SK-N-SH treated with all-trans-retinoic acid at 6 μM for 48 hours (cell line): ENCODE results near the gene DDX24.

Source experiments
- ATAC-seq: fragments of 200-7000 bp; cut with Tn5 transposase; 3 replicates; pipeline ENCODE4 v1.9.1; 2020; ENCODE audit warnings: mild to moderate bottlenecking, moderate library complexity
- ARNTL ChIP-seq: fragments of 450-650 bp; formaldehyde crosslinking; IDR thresholded peaks from 2 replicates; pipeline ENCODE4 v1.5.0; 2020; ENCODE audit warnings: low read depth, mild to moderate bottlenecking, moderate library complexity, borderline replicate concordance
- BACH2 ChIP-seq: fragments of 250-450 bp; sonication (Bioruptor Pico); IDR thresholded peaks from 2 replicates; pipeline ENCODE4 v1.9.0; 2021; ENCODE audit warnings: mild to moderate bottlenecking, borderline replicate concordance
- CREB5 ChIP-seq: fragments of 250-450 bp; sonication (Bioruptor Pico); IDR thresholded peaks from 2 replicates; pipeline ENCODE4 v1.5.1; 2020; ENCODE audit warnings: low read depth, mild to moderate bottlenecking, moderate library complexity
- CSDC2 ChIP-seq: fragments of 250-450 bp; sonication (Bioruptor Pico); IDR thresholded peaks from 2 replicates; pipeline ENCODE4 v1.5.0; 2020; ENCODE audit warnings: mild to moderate bottlenecking, moderate library complexity
- ESRRG ChIP-seq: fragments of 250-450 bp; sonication (Bioruptor Pico); IDR thresholded peaks from 2 replicates; pipeline ENCODE4 v1.6.1; 2021; ENCODE audit warnings: mild to moderate bottlenecking
- GLIS3 ChIP-seq: fragments of 250-450 bp; sonication (Bioruptor Pico); IDR thresholded peaks from 2 replicates; pipeline ENCODE4 v1.5.0; 2020; ENCODE audit warnings: mild to moderate bottlenecking, moderate library complexity
- ISL1 ChIP-seq: fragments of 250-450 bp; sonication (Bioruptor Pico); IDR thresholded peaks from 2 replicates; pipeline ENCODE4 v2.1.2; 2022; ENCODE audit warnings: mild to moderate bottlenecking, moderate library complexity
- PATZ1 ChIP-seq: fragments of 250-450 bp; sonication (Bioruptor Pico); IDR thresholded peaks from 2 replicates; pipeline ENCODE4 v1.8.0; 2020; ENCODE audit warnings: mild to moderate bottlenecking, moderate library complexity, borderline replicate concordance
- PPARA ChIP-seq: fragments of 250-450 bp; sonication (Bioruptor Pico); IDR thresholded peaks from 2 replicates; pipeline ENCODE4 v1.5.0; 2020; ENCODE audit warnings: mild to moderate bottlenecking, borderline replicate concordance
- RARB ChIP-seq: fragments of 250-450 bp; sonication (Bioruptor Pico); IDR thresholded peaks from 2 replicates; pipeline ENCODE4 v1.8.0; 2021; ENCODE audit warnings: mild to moderate bottlenecking, moderate library complexity
- SNAI2 ChIP-seq: fragments of 250-450 bp; sonication (Bioruptor Pico); IDR thresholded peaks from 2 replicates; pipeline ENCODE4 v1.5.0; 2020; ENCODE audit warnings: mild to moderate bottlenecking, moderate library complexity
- TCF4 ChIP-seq: fragments of 250-450 bp; sonication (Bioruptor Pico); IDR thresholded peaks from 2 replicates; pipeline ENCODE4 v1.8.0; 2021; ENCODE audit warnings: mild to moderate bottlenecking, moderate library complexity, borderline replicate concordance
- TSHZ2 ChIP-seq: fragments of 250-450 bp; sonication (Bioruptor Pico); IDR thresholded peaks from 2 replicates; pipeline ENCODE4 v1.5.0; 2020; ENCODE audit warnings: mild to moderate bottlenecking, moderate library complexity
- ZFP30 ChIP-seq: fragments of 450-650 bp; formaldehyde crosslinking; IDR thresholded peaks from 2 replicates; pipeline ENCODE4 v1.5.0; 2022; ENCODE audit warnings: mild to moderate bottlenecking, moderate library complexity
- ZNF565 ChIP-seq: fragments of 450-650 bp; formaldehyde crosslinking; conservative IDR thresholded peaks from 2 replicates; pipeline ENCODE4 v1.5.0; 2020; ENCODE audit warnings: low read depth, mild to moderate bottlenecking, moderate library complexity
- ZNF70 ChIP-seq: fragments of 450-650 bp; formaldehyde crosslinking; IDR thresholded peaks from 2 replicates; pipeline ENCODE4 v1.5.0; 2020; ENCODE audit warnings: mild to moderate bottlenecking, moderate library complexity
- ZNF8 ChIP-seq: fragments of 450-650 bp; formaldehyde crosslinking; IDR thresholded peaks from 2 replicates; pipeline ENCODE4 v1.5.0; 2020; ENCODE audit warnings: mild to moderate bottlenecking, moderate library complexity
- TF ChIP-seq, protein P1 (sequence below): fragments of 250-450 bp; sonication (Bioruptor Pico); IDR thresholded peaks from 2 replicates; pipeline ENCODE4 v1.5.1; 2021; ENCODE audit warnings: mild to moderate bottlenecking, moderate library complexity
- TF ChIP-seq, protein P2 (sequence below): fragments of 250-450 bp; sonication (Bioruptor Pico); IDR thresholded peaks from 2 replicates; pipeline ENCODE4 v1.8.0; 2021; ENCODE audit warnings: low read depth, mild to moderate bottlenecking, moderate library complexity, borderline replicate concordance

DDX24 gene

GRCh38 chr14:94122438-94122837 is 41.4 kb upstream of the DDX24 start:
- no peak for TF ChIP-seq PPARA (CRISPR knock-in tag)
- no peak for TF ChIP-seq CSDC2 (CRISPR knock-in tag)
- TF ChIP-seq GLIS3 (CRISPR knock-in tag): no peak
- TF ChIP-seq ZNF8: no peak
- ATAC-seq: no peak

GRCh38 chr14:94121485-94121884 is 40.5 kb upstream of the DDX24 start:
- TF ChIP-seq TCF4 (CRISPR knock-in tag): no peak
- no peak for TF ChIP-seq TSHZ2 (CRISPR knock-in tag)
- no peak for TF ChIP-seq ESRRG
- no peak for TF ChIP-seq ISL1 (CRISPR knock-in tag)
- TF ChIP-seq ZNF70 (CRISPR knock-in tag): no peak
- TF ChIP-seq CREB5 (CRISPR knock-in tag): no peak
- no peak for TF ChIP-seq ZNF565
- no peak for TF ChIP-seq BACH2 (CRISPR knock-in tag)
- TF ChIP-seq ZNF8: no peak
- TF ChIP-seq ZFP30: no peak
- no peak for TF ChIP-seq PPARA (CRISPR knock-in tag)
- TF ChIP-seq, protein P1, sequence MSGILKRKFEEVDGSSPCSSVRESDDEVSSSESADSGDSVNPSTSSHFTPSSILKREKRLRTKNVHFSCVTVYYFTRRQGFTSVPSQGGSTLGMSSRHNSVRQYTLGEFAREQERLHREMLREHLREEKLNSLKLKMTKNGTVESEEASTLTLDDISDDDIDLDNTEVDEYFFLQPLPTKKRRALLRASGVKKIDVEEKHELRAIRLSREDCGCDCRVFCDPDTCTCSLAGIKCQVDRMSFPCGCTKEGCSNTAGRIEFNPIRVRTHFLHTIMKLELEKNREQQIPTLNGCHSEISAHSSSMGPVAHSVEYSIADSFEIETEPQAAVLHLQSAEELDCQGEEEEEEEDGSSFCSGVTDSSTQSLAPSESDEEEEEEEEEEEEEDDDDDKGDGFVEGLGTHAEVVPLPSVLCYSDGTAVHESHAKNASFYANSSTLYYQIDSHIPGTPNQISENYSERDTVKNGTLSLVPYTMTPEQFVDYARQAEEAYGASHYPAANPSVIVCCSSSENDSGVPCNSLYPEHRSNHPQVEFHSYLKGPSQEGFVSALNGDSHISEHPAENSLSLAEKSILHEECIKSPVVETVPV (CRISPR knock-in tag): no peak
- no peak for TF ChIP-seq SNAI2 (CRISPR knock-in tag)
- TF ChIP-seq, protein P2, sequence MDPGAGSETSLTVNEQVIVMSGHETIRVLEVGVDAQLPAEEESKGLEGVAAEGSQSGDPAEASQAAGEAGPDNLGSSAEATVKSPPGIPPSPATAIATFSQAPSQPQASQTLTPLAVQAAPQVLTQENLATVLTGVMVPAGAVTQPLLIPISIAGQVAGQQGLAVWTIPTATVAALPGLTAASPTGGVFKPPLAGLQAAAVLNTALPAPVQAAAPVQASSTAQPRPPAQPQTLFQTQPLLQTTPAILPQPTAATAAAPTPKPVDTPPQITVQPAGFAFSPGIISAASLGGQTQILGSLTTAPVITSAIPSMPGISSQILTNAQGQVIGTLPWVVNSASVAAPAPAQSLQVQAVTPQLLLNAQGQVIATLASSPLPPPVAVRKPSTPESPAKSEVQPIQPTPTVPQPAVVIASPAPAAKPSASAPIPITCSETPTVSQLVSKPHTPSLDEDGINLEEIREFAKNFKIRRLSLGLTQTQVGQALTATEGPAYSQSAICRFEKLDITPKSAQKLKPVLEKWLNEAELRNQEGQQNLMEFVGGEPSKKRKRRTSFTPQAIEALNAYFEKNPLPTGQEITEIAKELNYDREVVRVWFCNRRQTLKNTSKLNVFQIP (CRISPR knock-in tag): no peak
- no peak for TF ChIP-seq RARB (CRISPR knock-in tag)
- no peak for TF ChIP-seq ARNTL (CRISPR knock-in tag)
- no peak for TF ChIP-seq PATZ1
- no peak for ATAC-seq

DNA sequence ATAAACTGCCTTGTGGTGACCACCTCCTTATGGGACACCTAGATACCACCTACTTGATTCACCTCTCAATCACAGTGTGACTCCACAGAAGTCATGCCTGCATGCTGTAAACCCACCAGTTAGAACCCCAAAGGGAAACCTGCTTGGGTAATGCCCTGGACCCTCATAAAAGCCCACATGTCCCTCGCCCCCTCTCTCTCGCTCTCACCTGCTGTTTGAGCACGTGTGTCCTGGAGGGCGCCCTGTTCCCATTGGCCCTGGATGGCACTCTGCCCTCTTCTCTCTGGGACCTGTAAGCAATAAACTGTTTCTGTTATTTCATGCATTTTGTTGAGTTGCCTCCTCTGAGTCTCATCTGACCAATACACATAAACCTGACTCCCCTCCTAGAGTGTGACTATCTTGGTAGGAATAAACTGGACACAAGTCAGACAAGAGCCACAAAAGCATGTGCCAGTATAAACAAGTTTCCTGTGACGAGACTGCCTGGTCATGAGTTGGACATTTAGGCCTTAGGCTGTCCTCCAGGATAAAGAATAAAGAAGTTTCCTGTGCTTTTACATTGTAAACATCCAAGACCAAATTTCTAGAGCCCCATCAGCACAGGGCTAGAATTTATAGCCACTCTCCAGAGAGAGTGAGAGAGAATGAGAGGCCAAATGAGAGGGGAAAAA is 39.8 kb upstream of the DDX24 start:
- ATAC-seq: no peak
- TF ChIP-seq ISL1 (CRISPR knock-in tag) (no peak), ZNF70 (CRISPR knock-in tag) (no peak), TCF4 (CRISPR knock-in tag) (no peak), PATZ1 (no peak), TSHZ2 (CRISPR knock-in tag) (no peak), CSDC2 (CRISPR knock-in tag) (no peak), BACH2 (CRISPR knock-in tag) (no peak)
- TF ChIP-seq, protein P2 (CRISPR knock-in tag): no peak
- TF ChIP-seq, protein P1 (CRISPR knock-in tag): no peak
